HG03045 (cell line): ENCODE data around the gene GALNT15.

Experiments used
- ATAC-seq: cut with Tn5 transposase; IDR thresholded peaks from one replicate; pipeline ENCODE4 v1.9.1; 2021; ENCODE audit warnings: mild to moderate bottlenecking, moderate library complexity; ENCODE audit not compliant: unreplicated experiment

The GALNT15 gene

DNA sequence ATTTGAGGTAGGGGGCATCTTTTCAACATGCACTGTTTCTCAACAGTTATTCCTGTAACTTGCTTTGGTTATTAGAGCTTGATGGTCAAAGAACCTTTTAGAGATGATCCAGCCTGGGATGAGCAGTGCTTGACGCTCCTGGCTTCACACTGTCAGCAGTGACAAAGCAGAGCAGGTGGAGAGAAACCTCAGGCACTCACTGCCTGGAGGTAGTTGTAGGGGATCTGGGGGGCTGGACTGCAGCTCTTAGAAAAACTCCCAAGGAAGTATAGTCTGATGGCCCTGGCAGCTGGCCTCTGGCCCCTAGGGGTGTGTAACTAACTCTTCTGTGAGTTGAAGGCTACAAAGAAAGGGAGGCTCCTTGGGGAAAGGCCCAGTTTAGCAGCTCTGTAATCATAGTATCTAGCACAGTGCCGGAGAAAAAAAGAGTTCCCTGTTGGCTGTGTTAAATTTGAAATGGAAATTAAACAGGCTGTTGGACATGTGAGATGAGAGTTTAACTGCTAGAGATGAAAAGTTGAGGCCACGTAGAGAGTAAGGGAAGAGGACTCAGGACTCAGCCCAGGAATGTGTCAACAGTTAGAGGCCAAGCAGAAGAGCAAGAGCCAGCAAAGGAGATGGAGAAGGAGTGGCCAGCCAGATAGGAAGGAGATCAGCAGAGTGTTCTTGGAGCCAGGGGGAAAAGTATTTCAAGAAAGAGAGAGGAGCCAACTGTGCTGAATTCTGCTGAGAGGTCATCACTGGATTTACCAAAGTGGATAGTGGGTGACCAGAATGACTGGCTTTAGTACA, 104.7 kb downstream of the GALNT15 start:
- ATAC-seq = no peak

DNA sequence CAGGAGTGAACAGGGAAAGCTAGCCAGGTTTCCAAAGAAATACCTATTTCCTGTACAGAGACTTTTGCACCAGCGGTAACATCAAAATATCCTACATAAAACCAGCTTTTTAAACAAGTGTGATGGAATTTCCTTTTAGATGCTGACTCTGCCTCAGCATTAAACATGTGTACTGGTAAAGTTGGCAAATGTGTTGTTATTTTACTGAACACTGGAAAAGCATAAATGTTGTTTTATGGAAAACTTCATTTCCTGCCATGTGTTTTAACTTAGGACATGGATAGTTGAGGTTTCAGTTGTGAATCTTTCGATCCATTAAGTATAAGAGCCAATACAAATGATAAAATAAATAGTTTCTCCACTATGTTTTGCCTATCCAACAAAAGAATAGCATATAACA, 106.2 kb downstream of the GALNT15 start:
- ATAC-seq = no peak
